Inflammatory macrophage (primary cell): Measurements from ENCODE around the gene KCNJ11.
A peak's percentile ranks its signal among the peaks of the same experiment; 100 is the strongest.

Experiments used
- DNase-seq, 2 donors: peaks; one replicate each; pipeline ENCODE4 v3.0.0-alpha.2; 2020 to 2022

KCNJ11 gene

GRCh38 chr11:17353821-17354600 is 34.4 kb downstream of the KCNJ11 start:
- DNase-seq: no peak

GRCh38 chr11:17352950-17353820 is 35.3 kb downstream of the KCNJ11 start:
- DNase-seq: peak; percentile 71 to 77

GRCh38 chr11:17351510-17352176 is 36.8 kb downstream of the KCNJ11 start, which contains the start of gene NCR3LG1:
Gene NCR3LG1, plus strand, starts transcription at chr11:17351800. Its CDS starts 170 bp downstream, at chr11:17351970.
- peak; percentile 70 to 83 for DNase-seq

GRCh38 chr11:17351172-17351509 is 37.3 kb downstream of the KCNJ11 start:
- DNase-seq: no peak

GRCh38 chr11:17350455-17351171 is 37.8 kb downstream of the KCNJ11 start:
- DNase-seq: peak in 1 of 2 donors; percentile 27

- DNase-seq: no peak
Measured at GRCh38 chr11:17347676-17348075, 40.8 kb downstream of the KCNJ11 start.

- no peak for DNase-seq
Measured at GRCh38 chr11:17343907-17344306, 44.6 kb downstream of the KCNJ11 start.

- DNase-seq: no peak
Measured at GRCh38 chr11:17343257-17343656, 45.2 kb downstream of the KCNJ11 start.
